KOPT-K1 (cell line): Measurements from ENCODE around the gene PTPRG.

Experiments
- H3K27ac ChIP-seq: fragments of 200-600 bp; sonication (generic); 2 replicates; pipeline ENCODE4 v1.5.1; 2016; ENCODE audit warnings: antibody characterized with exemption, mild to moderate bottlenecking, low read depth, low read length; ENCODE audit not compliant: poor library complexity, severe bottlenecking
- H3K36me3 ChIP-seq: fragments of 200-600 bp; sonication (generic); 2 replicates; pipeline ENCODE4 v1.5.1; 2017; ENCODE audit warnings: antibody characterized with exemption, mild to moderate bottlenecking, low read length, moderate library complexity; ENCODE audit not compliant: insufficient read depth
- H3K9me3 ChIP-seq: fragments of 200-600 bp; sonication (generic); 2 replicates; pipeline ENCODE4 v1.5.1; 2017; ENCODE audit warnings: antibody characterized with exemption, low read length, mild to moderate bottlenecking; ENCODE audit not compliant: insufficient read depth, poor library complexity, severe bottlenecking

Gene PTPRG

GRCh38 chr3:61975199-61975598 is 413.8 kb downstream of the PTPRG start:
- Histone ChIP-seq H3K27ac (no peak overlapping the region), H3K9me3 (no peaks in the 10 kb centered on the region), H3K36me3 (no peaks in the 10 kb centered on the region)

GRCh38 chr3:61975936-61976335 is 414.6 kb downstream of the PTPRG start:
- no peaks in the 10 kb centered on the region for H3K9me3 ChIP-seq

GRCh38 chr3:61978460-61979419 is 417.4 kb downstream of the PTPRG start:
- H3K36me3 ChIP-seq, result no peaks in the 10 kb centered on the region
- no peaks in the 10 kb centered on the region for H3K9me3 ChIP-seq
- no peak overlapping the region for H3K27ac ChIP-seq

More at GRCh38 chr3:61975936-61976335, 414.6 kb downstream of the PTPRG start:
- Histone ChIP-seq H3K36me3 (no peaks in the 10 kb centered on the region), H3K27ac (no peak overlapping the region)

- no peaks in the 10 kb centered on the region for H3K36me3 ChIP-seq
- H3K27ac ChIP-seq, result no peak overlapping the region
- no peaks in the 10 kb centered on the region for H3K9me3 ChIP-seq
Observed at GRCh38 chr3:61979638-61980037, 418.3 kb downstream of the PTPRG start.

- no peaks in the 10 kb centered on the region for H3K9me3 ChIP-seq
- no peak overlapping the region for H3K27ac ChIP-seq
- no peaks in the 10 kb centered on the region for H3K36me3 ChIP-seq
Observed at GRCh38 chr3:61980041-61980440, 418.7 kb downstream of the PTPRG start.

GRCh38 chr3:61981060-61981459 is 419.7 kb downstream of the PTPRG start:
- H3K9me3 ChIP-seq, result no peaks in the 10 kb centered on the region
- H3K27ac ChIP-seq, result no peak overlapping the region
- no peaks in the 10 kb centered on the region for H3K36me3 ChIP-seq

GRCh38 chr3:61983479-61983878 is 422.1 kb downstream of the PTPRG start:
- Histone ChIP-seq H3K36me3 (no peaks in the 10 kb centered on the region), H3K9me3 (no peaks in the 10 kb centered on the region), H3K27ac (no peak overlapping the region)

GRCh38 chr3:61985020-61985419 is 423.6 kb downstream of the PTPRG start:
- no peak overlapping the region for H3K27ac ChIP-seq
- H3K9me3 ChIP-seq, result no peaks in the 10 kb centered on the region
- H3K36me3 ChIP-seq, result no peaks in the 10 kb centered on the region

GRCh38 chr3:61986473-61986872 is 425.1 kb downstream of the PTPRG start:
- H3K9me3 ChIP-seq, result no peaks in the 10 kb centered on the region
- no peak overlapping the region for H3K27ac ChIP-seq

GRCh38 chr3:61989681-61990080 is 428.3 kb downstream of the PTPRG start:
- H3K27ac ChIP-seq, result no peak overlapping the region
- no peaks in the 10 kb centered on the region for H3K9me3 ChIP-seq
- H3K36me3 ChIP-seq, result no peaks in the 10 kb centered on the region

More at GRCh38 chr3:61986473-61986872, 425.1 kb downstream of the PTPRG start:
- H3K36me3 ChIP-seq, result no peaks in the 10 kb centered on the region

GRCh38 chr3:61990327-61991027 is 429.1 kb downstream of the PTPRG start:
- no peaks in the 10 kb centered on the region for H3K36me3 ChIP-seq
- H3K9me3 ChIP-seq, result no peaks in the 10 kb centered on the region
- H3K27ac ChIP-seq, result no peak overlapping the region

GRCh38 chr3:61991706-61992105 is 430.3 kb downstream of the PTPRG start:
- no peaks in the 10 kb centered on the region for H3K36me3 ChIP-seq
- no peaks in the 10 kb centered on the region for H3K9me3 ChIP-seq
- H3K27ac ChIP-seq, result no peak overlapping the region

- no peaks in the 10 kb centered on the region for H3K36me3 ChIP-seq
- no peak overlapping the region for H3K27ac ChIP-seq
- no peaks in the 10 kb centered on the region for H3K9me3 ChIP-seq
Observed at GRCh38 chr3:61996366-61996765, 435.0 kb downstream of the PTPRG start.

GRCh38 chr3:61997101-61997500 is 435.7 kb downstream of the PTPRG start:
- H3K27ac ChIP-seq, result no peak overlapping the region
- no peaks in the 10 kb centered on the region for H3K9me3 ChIP-seq
- no peaks in the 10 kb centered on the region for H3K36me3 ChIP-seq

GRCh38 chr3:62003835-62004234 is 442.5 kb downstream of the PTPRG start:
- Histone ChIP-seq H3K9me3 (no peaks in the 10 kb centered on the region), H3K27ac (no peak overlapping the region), H3K36me3 (no peaks in the 10 kb centered on the region)
